ENCODE data around the gene CPEB3. TPM values are rescaled to one million over a fixed set of nuclear protein-coding genes. Genes with fewer than 3 reads are reported as not detected.

The CPEB3 gene
- total RNA-seq, 4 donors from 2014 or later, result 12.3 to 18.4 (median 12.7) TPM

DNA sequence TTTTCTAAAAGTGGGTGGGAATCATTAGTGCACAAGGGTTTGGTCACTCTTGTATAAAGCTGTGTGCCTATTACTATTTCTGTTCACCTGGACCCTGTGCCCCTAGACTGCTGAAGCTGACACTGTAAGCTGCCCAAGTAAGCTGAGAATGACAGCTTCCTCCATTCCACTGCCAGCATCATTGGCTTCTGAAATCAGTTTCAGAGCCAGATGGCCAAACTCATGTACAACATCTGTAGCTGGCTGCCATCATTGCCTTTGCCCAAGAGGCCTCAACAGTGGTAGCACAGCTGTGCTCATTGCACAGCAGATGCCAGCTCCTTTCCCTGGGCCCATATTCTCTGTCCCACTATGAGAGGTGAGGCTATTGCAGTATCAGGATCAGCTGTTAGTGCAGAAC lies 165.7 kb downstream of the CPEB3 start:
- Histone ChIP-seq H3K27ac (peak overlapping the region; percentile 94 to 98 (median 94)), H3K27me3 (no peaks in the 10 kb centered on the region), H3K36me3 (no peaks in the 10 kb centered on the region), H3K4me3 (replicated peaks in 1 of 3) (no peak overlapping the region), H3K4me1 (peaks cover 59 to 66% of the 10 kb centered on the region in 2 donors), H3K9me3 (no peaks in the 10 kb centered on the region)
- intact Hi-C loops (cut with DNase I), result no loop called here
- DNase-seq, result no peak
- TF ChIP-seq POLR2A (IDR thresholded peaks at IDR 0.05), result no peak
- TF ChIP-seq, protein P1, sequence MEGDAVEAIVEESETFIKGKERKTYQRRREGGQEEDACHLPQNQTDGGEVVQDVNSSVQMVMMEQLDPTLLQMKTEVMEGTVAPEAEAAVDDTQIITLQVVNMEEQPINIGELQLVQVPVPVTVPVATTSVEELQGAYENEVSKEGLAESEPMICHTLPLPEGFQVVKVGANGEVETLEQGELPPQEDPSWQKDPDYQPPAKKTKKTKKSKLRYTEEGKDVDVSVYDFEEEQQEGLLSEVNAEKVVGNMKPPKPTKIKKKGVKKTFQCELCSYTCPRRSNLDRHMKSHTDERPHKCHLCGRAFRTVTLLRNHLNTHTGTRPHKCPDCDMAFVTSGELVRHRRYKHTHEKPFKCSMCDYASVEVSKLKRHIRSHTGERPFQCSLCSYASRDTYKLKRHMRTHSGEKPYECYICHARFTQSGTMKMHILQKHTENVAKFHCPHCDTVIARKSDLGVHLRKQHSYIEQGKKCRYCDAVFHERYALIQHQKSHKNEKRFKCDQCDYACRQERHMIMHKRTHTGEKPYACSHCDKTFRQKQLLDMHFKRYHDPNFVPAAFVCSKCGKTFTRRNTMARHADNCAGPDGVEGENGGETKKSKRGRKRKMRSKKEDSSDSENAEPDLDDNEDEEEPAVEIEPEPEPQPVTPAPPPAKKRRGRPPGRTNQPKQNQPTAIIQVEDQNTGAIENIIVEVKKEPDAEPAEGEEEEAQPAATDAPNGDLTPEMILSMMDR (IDR thresholded peaks at IDR 0.05), result no peak

- H3K36me3 ChIP-seq, result no peaks in the 10 kb centered on the region
- DNase-seq, result peak; percentile 62
- H3K4me3 ChIP-seq (replicated peaks in 1 of 3), result no peak overlapping the region
- no peaks in the 10 kb centered on the region for H3K9me3 ChIP-seq
- intact Hi-C loops (cut with DNase I), result no loop called here
- H3K4me1 ChIP-seq, result peaks cover 54 to 62% of the 10 kb centered on the region in 2 donors
- H3K27ac ChIP-seq, result peak overlapping the region; percentile 94 to 98 (median 94)
- WGBS, 2 donors, result 3 to 12% methylated on average over 3 of the region's 3 CpGs
- no peak for TF ChIP-seq POLR2A (IDR thresholded peaks at IDR 0.05)
- TF ChIP-seq, protein P1 (IDR thresholded peaks at IDR 0.05), result peak in 1 of 6 experiments; percentile 7
- H3K27me3 ChIP-seq, result no peaks in the 10 kb centered on the region
Measured at GRCh38 chr10:92124616-92125143, 166.2 kb downstream of the CPEB3 start.

GRCh38 chr10:92124020-92124419 lies 166.9 kb downstream of the CPEB3 start:
- DNase-seq, result peak; percentile 23 to 34
- Histone ChIP-seq H3K4me3 (replicated peaks in 1 of 3) (no peak overlapping the region), H3K4me1 (peaks cover 53 to 62% of the 10 kb centered on the region in 2 donors), H3K27ac (peak overlapping the region; percentile 94 to 98 (median 94)), H3K27me3 (no peaks in the 10 kb centered on the region), H3K36me3 (no peaks in the 10 kb centered on the region), H3K9me3 (no peaks in the 10 kb centered on the region)
- WGBS, 2 donors, result 8 to 17% methylated on average over 1 of the region's 1 CpG
- intact Hi-C loops (cut with DNase I), result no loop called here
- no peak for TF ChIP-seq POLR2A (IDR thresholded peaks at IDR 0.05)
- TF ChIP-seq, protein P1 (IDR thresholded peaks at IDR 0.05), result no peak

DNA sequence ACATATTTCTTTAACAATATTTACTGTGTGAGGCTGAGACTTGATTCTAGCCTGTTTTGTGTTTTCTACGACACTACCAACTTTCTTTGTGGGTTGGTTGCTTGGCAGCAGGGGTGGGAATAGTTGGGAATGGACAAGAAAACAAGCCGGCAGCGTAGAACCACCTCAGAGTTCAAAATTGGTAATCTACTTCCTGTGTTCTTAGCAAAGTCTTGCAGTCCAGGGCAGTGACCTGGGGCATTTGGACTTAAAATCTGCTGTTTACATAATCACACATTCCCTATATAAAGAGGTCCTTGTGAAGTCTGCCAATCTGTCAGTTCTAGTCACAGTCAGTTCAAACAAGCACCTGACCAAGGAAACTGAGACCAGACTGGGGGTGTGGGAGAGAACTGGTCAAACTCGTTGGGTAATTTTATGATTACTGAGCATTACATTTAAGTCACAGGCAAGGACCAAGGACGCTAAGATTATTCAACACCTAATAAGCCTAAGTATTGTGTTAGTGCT lies 167.9 kb downstream of the CPEB3 start:
- H3K4me3 ChIP-seq (replicated peaks in 1 of 3), result no peak overlapping the region
- peak; percentile 84 to 88 for DNase-seq
- 17 to 23% methylated on average over 5 of the region's 5 CpGs for WGBS, 2 donors
- H3K36me3 ChIP-seq, result no peaks in the 10 kb centered on the region
- TF ChIP-seq, protein P1 (IDR thresholded peaks at IDR 0.05), result no peak
- TF ChIP-seq POLR2A (IDR thresholded peaks at IDR 0.05), result peak in 1 of 2 donors; percentile 39
- intact Hi-C loops (cut with DNase I), result no loop called here
- no peaks in the 10 kb centered on the region for H3K27me3 ChIP-seq
- H3K4me1 ChIP-seq, result peaks cover 53 to 62% of the 10 kb centered on the region in 2 donors
- peak overlapping the region; percentile 94 to 98 (median 94) for H3K27ac ChIP-seq
- H3K9me3 ChIP-seq, result no peaks in the 10 kb centered on the region

- whole genome bisulfite sequencing, 2 donors, result 42 to 47% methylated on average over 3 of the region's 3 CpGs
- Histone ChIP-seq H3K27ac (peak overlapping the region; percentile 94 to 98 (median 94)), H3K9me3 (no peaks in the 10 kb centered on the region), H3K4me3 (replicated peaks in 1 of 3) (no peak overlapping the region), H3K4me1 (peaks cover 53 to 60% of the 10 kb centered on the region in 2 donors), H3K36me3 (no peaks in the 10 kb centered on the region), H3K27me3 (no peaks in the 10 kb centered on the region)
- no peak for TF ChIP-seq POLR2A (IDR thresholded peaks at IDR 0.05)
- TF ChIP-seq, protein P1 (IDR thresholded peaks at IDR 0.05), result no peak
- intact Hi-C loops (cut with DNase I), result no loop called here
- DNase-seq, result no peak
Measured at GRCh38 chr10:92121686-92122492, 169.0 kb downstream of the CPEB3 start.

Measured in thyroid gland (tissue), 4 donors.